ENCODE data around the gene SH3RF3. TPM values are rescaled to one million over a fixed set of nuclear protein-coding genes. Genes with fewer than 3 reads are reported as not detected.

Gene SH3RF3
- total RNA-seq, 4 donors from 2014 or later = 2.2 to 6.1 (median 4.2) TPM

GRCh38 chr2:109517118-109517889 is 388.3 kb downstream of the SH3RF3 start:
- Histone ChIP-seq H3K4me3 (no peak overlapping the region), H3K27ac (no peak overlapping the region), H3K4me1 (peaks cover 30% of the 10 kb centered on the region), H3K27me3 (no peaks in the 10 kb centered on the region), H3K9me3 (no peaks in the 10 kb centered on the region), H3K36me3 (no peaks in the 10 kb centered on the region)
- TF ChIP-seq, protein P1, sequence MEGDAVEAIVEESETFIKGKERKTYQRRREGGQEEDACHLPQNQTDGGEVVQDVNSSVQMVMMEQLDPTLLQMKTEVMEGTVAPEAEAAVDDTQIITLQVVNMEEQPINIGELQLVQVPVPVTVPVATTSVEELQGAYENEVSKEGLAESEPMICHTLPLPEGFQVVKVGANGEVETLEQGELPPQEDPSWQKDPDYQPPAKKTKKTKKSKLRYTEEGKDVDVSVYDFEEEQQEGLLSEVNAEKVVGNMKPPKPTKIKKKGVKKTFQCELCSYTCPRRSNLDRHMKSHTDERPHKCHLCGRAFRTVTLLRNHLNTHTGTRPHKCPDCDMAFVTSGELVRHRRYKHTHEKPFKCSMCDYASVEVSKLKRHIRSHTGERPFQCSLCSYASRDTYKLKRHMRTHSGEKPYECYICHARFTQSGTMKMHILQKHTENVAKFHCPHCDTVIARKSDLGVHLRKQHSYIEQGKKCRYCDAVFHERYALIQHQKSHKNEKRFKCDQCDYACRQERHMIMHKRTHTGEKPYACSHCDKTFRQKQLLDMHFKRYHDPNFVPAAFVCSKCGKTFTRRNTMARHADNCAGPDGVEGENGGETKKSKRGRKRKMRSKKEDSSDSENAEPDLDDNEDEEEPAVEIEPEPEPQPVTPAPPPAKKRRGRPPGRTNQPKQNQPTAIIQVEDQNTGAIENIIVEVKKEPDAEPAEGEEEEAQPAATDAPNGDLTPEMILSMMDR (IDR thresholded peaks at IDR 0.05) = no peak
- TF ChIP-seq POLR2AphosphoS5 (IDR thresholded peaks at IDR 0.05) (no peak), POLR2A (IDR thresholded peaks at IDR 0.05) (no peak), EP300 (IDR thresholded peaks at IDR 0.05) (no peak)
- 61% methylated on average over 15 of the region's 26 CpGs for WGBS
- no peak for DNase-seq (ENCODE audit: low spot score in 2 of 2)

- Histone ChIP-seq H3K27ac (no peak overlapping the region), H3K9me3 (no peaks in the 10 kb centered on the region), H3K4me1 (peaks cover 13% of the 10 kb centered on the region), H3K27me3 (no peaks in the 10 kb centered on the region), H3K36me3 (no peaks in the 10 kb centered on the region), H3K4me3 (no peak overlapping the region)
- 52% methylated on average over 4 of the region's 4 CpGs for WGBS
- DNase-seq (ENCODE audit: low spot score in 2 of 2) = no peak
- TF ChIP-seq, protein P1 (IDR thresholded peaks at IDR 0.05) = no peak
- TF ChIP-seq POLR2AphosphoS5 (IDR thresholded peaks at IDR 0.05) = no peak
- TF ChIP-seq POLR2A (IDR thresholded peaks at IDR 0.05) = no peak
- no peak for TF ChIP-seq EP300 (IDR thresholded peaks at IDR 0.05)
These were observed 390.5 kb downstream of the SH3RF3 start for GRCh38 chr2:109519513-109519912.

DNA sequence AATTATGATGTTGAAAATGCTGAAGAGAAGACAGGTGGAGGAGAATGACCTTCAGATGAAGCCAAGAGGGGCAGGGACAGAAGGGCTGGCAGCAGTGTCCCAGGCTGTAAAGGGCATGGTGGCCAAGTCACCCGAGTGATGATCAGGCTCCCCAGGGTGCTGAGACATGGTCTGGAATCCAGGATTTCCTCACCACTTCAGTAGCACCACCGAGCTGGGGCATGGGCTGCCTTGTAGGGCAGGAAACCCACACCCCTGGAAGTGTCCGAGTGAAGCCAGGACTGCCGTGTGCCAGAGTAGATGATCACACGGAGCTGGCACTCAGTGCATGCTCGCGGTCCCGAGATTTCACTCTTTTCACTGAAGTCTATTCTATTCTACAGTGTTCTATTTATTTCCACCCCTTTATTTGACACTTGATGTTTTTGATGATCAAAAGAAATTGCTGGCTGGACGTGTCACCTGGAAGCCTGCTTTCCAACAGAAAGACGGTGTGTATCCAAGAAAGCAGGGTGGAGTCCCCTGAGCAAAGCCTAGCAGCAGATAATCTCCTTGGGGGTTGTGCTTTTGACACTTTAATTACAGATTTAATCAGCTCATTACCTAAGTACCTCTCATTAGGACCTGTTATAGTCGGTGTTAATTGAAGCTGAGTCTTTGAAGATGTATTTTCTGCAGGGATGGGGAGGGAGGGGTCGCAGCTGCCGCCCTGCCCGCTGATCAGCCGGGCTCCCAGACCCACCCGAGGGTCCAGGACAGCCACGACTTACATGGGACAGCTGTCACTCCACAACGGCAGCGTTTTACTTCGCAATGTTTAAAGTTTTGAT is 392.4 kb downstream of the SH3RF3 start:
- WGBS = 36% methylated on average over 20 of the region's 20 CpGs
- H3K27ac ChIP-seq = no peak overlapping the region
- H3K9me3 ChIP-seq = no peaks in the 10 kb centered on the region
- H3K27me3 ChIP-seq = no peaks in the 10 kb centered on the region
- H3K4me3 ChIP-seq = no peak overlapping the region
- DNase-seq (ENCODE audit: low spot score in 2 of 2) = no peak
- TF ChIP-seq, protein P1 (IDR thresholded peaks at IDR 0.05) = no peak
- no peak for TF ChIP-seq POLR2A (IDR thresholded peaks at IDR 0.05)
- TF ChIP-seq EP300 (IDR thresholded peaks at IDR 0.05) = no peak
- TF ChIP-seq POLR2AphosphoS5 (IDR thresholded peaks at IDR 0.05) = no peak
- H3K36me3 ChIP-seq = no peaks in the 10 kb centered on the region
- H3K4me1 ChIP-seq = peaks cover 9% of the 10 kb centered on the region

- WGBS = 66% methylated on average over 7 of the region's 7 CpGs
- H3K4me1 ChIP-seq = peaks cover 9% of the 10 kb centered on the region
These were observed 393.0 kb downstream of the SH3RF3 start for GRCh38 chr2:109522063-109522374.

More at GRCh38 chr2:109522063-109522374, 393.0 kb downstream of the SH3RF3 start:
- Histone ChIP-seq H3K9me3 (no peaks in the 10 kb centered on the region), H3K4me3 (no peak overlapping the region), H3K36me3 (no peaks in the 10 kb centered on the region), H3K27ac (no peak overlapping the region), H3K27me3 (no peaks in the 10 kb centered on the region)
- TF ChIP-seq, protein P1 (IDR thresholded peaks at IDR 0.05) = no peak
- TF ChIP-seq POLR2A (IDR thresholded peaks at IDR 0.05) (no peak), POLR2AphosphoS5 (IDR thresholded peaks at IDR 0.05) (no peak), EP300 (IDR thresholded peaks at IDR 0.05) (no peak)
- no peak for DNase-seq (ENCODE audit: low spot score in 2 of 2)
